ENCODE results near the gene BAIAP2L1.
"Not testable (repeated sequence)": the region's sequence is repeated elsewhere in the genome, so short reads cannot be mapped to it uniquely, and the experiment has no call there.

The BAIAP2L1 gene

GRCh38 chr7:98317366-98318040 lies 83.4 kb downstream of the BAIAP2L1 start:
- no peak for DNase-seq

- not testable (repeated sequence) for DNase-seq
Observed at GRCh38 chr7:98315994-98316527, 84.8 kb downstream of the BAIAP2L1 start.

DNA sequence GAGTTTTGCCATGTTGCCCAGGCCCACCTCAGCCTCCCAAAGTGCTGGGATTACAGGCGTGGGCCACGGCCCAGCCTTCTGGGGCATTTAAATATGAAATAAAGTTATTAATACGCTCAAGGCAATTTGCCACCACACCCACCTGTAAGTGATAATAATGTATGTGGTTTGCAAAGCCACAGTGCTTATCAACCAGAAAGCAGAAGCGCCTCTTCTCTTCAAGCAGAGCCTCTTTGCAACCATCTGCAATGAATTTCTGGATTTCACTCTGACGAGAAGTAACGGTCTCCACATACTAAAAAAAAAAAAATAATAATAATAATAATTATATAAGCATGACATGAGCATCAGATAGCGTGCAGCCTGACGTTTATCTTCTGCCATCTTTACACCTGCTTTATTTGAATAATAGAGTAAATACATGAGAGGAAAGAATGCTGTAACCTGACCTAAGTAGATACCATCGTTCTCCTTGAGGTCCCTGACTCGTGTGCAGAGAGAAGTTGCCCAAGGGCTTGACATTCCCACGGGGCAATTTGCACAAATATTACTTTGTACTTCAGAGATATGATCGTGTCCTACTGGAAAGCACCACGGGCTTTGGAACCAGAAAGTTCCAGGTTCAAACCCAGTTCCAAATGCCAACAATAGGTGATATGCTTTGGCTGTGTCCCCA lies 85.4 kb downstream of the BAIAP2L1 start:
- no peak for DNase-seq

- no peak for DNase-seq
Observed at GRCh38 chr7:98314469-98314868, 86.4 kb downstream of the BAIAP2L1 start.

DNA sequence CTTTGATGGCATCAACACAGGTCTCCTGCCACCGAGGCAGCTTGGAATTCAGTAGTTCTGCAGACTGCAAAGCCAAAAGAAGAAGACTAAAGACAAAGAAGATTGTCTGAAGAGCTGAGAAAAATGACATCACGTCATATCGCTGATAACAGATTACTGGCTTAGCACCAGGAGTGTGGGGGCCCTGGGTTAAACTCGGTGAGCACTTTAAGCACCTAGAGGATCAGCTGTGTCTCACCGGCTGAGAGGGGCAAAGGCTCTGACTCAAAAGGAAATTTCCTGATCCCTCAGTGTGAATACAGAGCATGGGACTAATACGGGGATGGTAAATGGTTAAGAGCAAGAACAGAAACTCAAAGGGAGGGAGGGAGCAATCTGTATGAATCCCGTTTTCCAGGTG lies 88.7 kb downstream of the BAIAP2L1 start:
- DNase-seq, result no peak

GRCh38 chr7:98309566-98309965 lies 91.3 kb downstream of the BAIAP2L1 start:
- no peak for DNase-seq

DNA sequence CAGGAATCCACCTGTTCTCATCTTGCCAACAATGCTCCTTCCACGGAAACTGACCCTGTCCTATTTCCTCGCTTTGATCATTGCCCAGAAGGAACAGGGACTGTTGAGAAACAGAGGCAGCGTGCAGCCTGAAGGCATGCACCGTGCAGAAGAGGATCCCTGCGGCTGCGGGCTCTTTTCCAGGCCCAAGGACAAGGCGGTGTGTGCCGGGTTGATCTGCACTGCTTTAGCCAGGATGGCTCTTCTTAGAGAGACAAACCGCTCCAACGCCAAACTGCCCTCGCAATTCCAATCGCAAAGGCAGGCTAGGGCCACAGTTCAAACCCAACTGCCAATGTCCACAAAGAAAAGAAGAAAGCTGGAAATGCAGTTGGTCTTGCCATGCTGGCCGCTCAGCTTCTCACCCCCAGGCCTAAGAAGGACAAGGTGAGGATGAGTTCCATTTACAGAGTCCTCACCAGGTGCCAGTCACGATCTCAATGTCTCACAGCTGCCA lies 92.9 kb downstream of the BAIAP2L1 start:
- no peak for DNase-seq

GRCh38 chr7:98305951-98306535 lies 94.8 kb downstream of the BAIAP2L1 start:
- DNase-seq, result no peak

GRCh38 chr7:98303906-98304305 lies 97.0 kb downstream of the BAIAP2L1 start:
- DNase-seq, result no peak

GRCh38 chr7:98303176-98303865 lies 97.6 kb downstream of the BAIAP2L1 start:
- DNase-seq, result no peak

- no peak for DNase-seq
Observed at GRCh38 chr7:98301693-98302470, 99.0 kb downstream of the BAIAP2L1 start.

- DNase-seq, result no peak
Observed at GRCh38 chr7:98300595-98301372, 100.1 kb downstream of the BAIAP2L1 start.

DNA sequence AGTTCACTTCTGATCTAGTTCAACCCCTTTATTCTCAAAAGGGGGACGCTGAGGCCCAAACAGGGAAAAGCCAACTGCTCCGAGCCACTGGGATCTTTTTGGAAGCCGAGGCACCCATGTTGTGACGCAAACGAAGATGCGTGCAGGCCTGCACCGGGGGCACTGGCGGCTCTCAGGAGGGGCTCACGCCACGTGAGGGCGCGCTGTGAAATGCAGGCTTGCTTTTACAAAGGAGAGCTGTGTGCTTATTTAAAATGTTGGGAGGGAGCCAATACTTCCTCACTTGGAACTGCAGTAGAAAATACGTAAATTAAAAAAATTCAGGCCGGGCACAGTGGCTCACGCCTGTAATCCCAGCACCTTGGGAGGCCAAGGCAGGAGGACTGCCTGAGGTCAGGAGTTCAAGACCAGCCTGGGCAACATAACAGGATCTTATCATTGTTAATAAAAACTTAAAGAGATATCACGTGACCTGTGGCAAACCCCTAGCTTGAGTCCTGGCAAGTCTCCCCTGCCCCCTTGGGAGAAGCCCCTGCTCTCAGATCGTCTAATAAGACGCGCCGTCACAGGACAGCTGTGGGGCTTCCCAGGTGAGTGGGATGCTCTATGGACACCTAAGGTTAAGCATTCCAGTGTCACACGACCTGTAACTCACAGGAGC lies 103.1 kb downstream of the BAIAP2L1 start:
- DNase-seq, result no peak

GRCh38 chr7:98296833-98297232 lies 104.1 kb downstream of the BAIAP2L1 start:
- no peak for DNase-seq

DNA sequence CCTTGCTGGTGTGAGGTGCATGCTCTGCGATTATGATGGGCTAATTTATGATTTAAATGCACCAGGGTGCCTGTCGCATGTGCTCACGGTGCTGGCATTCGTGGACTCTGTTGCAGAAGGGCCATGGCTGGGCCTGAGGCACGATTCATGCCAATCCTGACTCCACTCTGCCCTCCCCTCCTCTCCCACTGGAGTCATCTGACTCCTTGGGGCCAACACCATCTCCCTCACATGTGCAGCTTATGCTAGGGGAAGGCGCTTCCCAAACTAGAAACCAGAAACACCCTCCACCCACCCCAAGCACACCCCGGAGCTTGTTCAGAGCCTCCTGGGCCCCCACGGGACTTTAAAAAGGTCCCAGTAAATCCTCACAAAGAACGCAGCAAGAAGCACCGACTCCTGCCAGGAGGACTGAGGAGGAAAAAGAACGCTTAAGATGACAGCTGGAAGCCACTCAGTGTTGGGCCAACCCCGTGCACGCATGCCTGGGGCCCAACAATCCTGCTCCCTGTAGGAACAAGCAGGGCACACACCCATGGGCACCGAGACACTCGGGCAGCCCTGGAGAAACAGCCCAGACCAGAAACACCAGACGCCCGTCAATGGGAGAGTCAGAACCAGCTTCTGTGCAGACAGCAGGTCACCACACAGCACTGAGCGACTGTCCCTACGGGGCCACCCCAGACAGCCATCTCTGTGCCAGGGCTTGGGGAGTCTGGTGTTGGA lies 105.3 kb downstream of the BAIAP2L1 start:
- DNase-seq, result no peak

- peak; percentile 55 for DNase-seq
Observed at GRCh38 chr7:98294798-98295382, 106.0 kb downstream of the BAIAP2L1 start.

GRCh38 chr7:98294326-98294725 lies 106.6 kb downstream of the BAIAP2L1 start:
- DNase-seq, result no peak

GRCh38 chr7:98293746-98294145 lies 107.1 kb downstream of the BAIAP2L1 start:
- no peak for DNase-seq

DNA sequence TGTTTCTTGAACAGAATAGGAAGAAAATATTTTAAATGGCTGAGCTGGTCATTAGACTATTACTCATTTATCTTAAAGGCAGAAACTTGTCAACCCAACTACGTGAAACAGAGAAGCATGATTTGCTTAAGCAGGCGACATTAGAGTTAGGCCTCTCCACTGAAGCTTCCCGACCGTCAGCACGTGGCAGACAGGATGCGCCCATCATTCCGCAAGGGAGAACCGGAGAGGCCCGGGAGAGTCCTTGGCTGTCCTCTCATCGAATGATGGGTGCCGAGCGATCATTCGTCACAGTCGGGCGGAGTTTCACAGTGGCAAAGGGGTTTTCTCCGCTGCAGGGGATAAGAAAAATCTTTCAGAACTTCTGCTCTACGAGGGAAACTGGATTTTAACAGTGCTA lies 107.6 kb downstream of the BAIAP2L1 start:
- no peak for DNase-seq

- DNase-seq, result no peak
Observed at GRCh38 chr7:98291717-98292116, 109.2 kb downstream of the BAIAP2L1 start.

Measured in NCI-H510A (cell line).